Erythroblast (primary cell): ENCODE data around the gene KLF7.

Experiments used
- GATA1 ChIP-seq: IDR thresholded peaks from 2 replicates; pipeline ENCODE4 v1.6.1; 2011; ENCODE audit warnings: low read depth, mild to moderate bottlenecking, control low read depth, low read length, moderate library complexity
- POLR2A ChIP-seq: IDR thresholded peaks from 2 replicates; pipeline ENCODE4 v1.6.1; 2011; ENCODE audit warnings: mild to moderate bottlenecking, low read length

DNA sequence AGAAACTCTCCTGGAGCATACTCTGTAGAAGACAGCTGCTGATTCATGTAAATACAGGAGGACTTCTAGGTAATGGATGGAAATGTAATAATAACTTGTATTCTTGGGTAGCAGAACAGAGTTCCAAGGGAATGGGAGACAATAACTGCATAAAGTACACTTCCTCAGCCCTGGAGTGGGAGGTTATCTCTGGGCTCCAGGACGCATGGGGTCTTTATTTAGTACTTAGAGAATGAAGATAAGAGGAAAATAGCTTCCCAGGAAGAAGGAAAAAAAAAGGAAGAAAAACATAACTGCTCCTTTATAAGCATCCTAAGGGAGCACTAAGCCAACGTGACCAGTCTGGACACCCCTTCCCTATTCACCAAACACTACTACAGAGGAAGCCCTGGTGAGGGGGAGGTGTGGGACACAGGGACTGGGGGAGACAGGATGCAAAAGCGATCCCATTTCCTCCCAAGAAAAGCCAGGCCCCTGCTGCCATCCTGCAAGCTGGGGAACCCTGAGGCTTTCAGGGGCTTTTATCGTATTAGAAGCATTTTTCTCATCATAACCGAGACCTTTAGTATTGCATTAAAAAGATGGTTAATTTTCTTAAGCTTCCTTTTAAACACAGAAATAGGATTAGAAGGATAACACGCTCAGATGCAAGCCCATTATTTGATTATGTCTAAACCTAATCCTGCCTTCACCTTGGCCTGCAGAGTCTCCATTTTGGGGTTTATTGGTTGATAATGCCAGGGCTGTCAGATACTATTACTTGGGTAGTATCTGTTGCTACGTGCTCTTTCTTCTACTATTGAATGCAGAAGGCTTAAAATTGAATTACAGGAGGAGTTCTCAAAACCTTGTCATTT lies 78.5 kb downstream of the KLF7 start:
- TF ChIP-seq POLR2A (no peak), GATA1 (no peak)
